ENCODE results near the gene SSTR5.
"Not testable (repeated sequence)": the region's sequence is repeated elsewhere in the genome, so short reads cannot be mapped to it uniquely, and the experiment has no call there.

The SSTR5 gene

GRCh38 chr16:1072526-1073261, at the start of gene SSTR5:
Gene SSTR5, plus strand, starts transcription at chr16:1072747. Its CDS starts 6,122 bp downstream, at chr16:1078869.
- H3K4me1 Mint-ChIP-seq (ENCODE audit: low read depth): no peaks in the 10 kb centered on the region
- no peaks in the 10 kb centered on the region for H3K36me3 Mint-ChIP-seq (ENCODE audit: low read depth)
- H3K27ac Mint-ChIP-seq: no peak within 1 kb of the TSS
- H3K4me3 Mint-ChIP-seq: no peak within 1 kb of the TSS
- H3K9me3 Mint-ChIP-seq: no peaks in the 10 kb centered on the region
- H3K27me3 Mint-ChIP-seq (ENCODE audit: low read depth): peaks cover 7% of the 10 kb centered on the region

- H3K4me3 Mint-ChIP-seq: no peak overlapping the region
- H3K4me1 Mint-ChIP-seq (ENCODE audit: low read depth): no peaks in the 10 kb centered on the region
- no peaks in the 10 kb centered on the region for H3K9me3 Mint-ChIP-seq
- H3K27me3 Mint-ChIP-seq (ENCODE audit: low read depth): no peaks in the 10 kb centered on the region
- H3K36me3 Mint-ChIP-seq (ENCODE audit: low read depth): no peaks in the 10 kb centered on the region
- H3K27ac Mint-ChIP-seq: no peak overlapping the region
Observed at GRCh38 chr16:1024138-1024537, 48.4 kb upstream of the SSTR5 start.

GRCh38 chr16:1025183-1025809, 47.3 kb upstream of the SSTR5 start:
- not testable (repeated sequence) for H3K36me3 Mint-ChIP-seq (ENCODE audit: low read depth); H3K9me3 Mint-ChIP-seq; H3K27me3 Mint-ChIP-seq (ENCODE audit: low read depth); H3K4me3 Mint-ChIP-seq; H3K4me1 Mint-ChIP-seq (ENCODE audit: low read depth); H3K27ac Mint-ChIP-seq

GRCh38 chr16:1026057-1026783, 46.3 kb upstream of the SSTR5 start:
- H3K4me1 Mint-ChIP-seq (ENCODE audit: low read depth): no peaks in the 10 kb centered on the region
- H3K36me3 Mint-ChIP-seq (ENCODE audit: low read depth): no peaks in the 10 kb centered on the region
- no peak overlapping the region for H3K4me3 Mint-ChIP-seq
- no peak overlapping the region for H3K27ac Mint-ChIP-seq
- H3K27me3 Mint-ChIP-seq (ENCODE audit: low read depth): no peaks in the 10 kb centered on the region
- H3K9me3 Mint-ChIP-seq: no peaks in the 10 kb centered on the region

- Mint-ChIP-seq H3K4me1 (ENCODE audit: low read depth) (no peaks in the 10 kb centered on the region), H3K4me3 (no peak overlapping the region), H3K9me3 (no peaks in the 10 kb centered on the region), H3K36me3 (ENCODE audit: low read depth) (no peaks in the 10 kb centered on the region), H3K27me3 (ENCODE audit: low read depth) (no peaks in the 10 kb centered on the region), H3K27ac (no peak overlapping the region)
Observed at GRCh38 chr16:1026784-1027500, 45.6 kb upstream of the SSTR5 start.

- Mint-ChIP-seq H3K27me3 (ENCODE audit: low read depth) (no peaks in the 10 kb centered on the region), H3K4me1 (ENCODE audit: low read depth) (no peaks in the 10 kb centered on the region), H3K9me3 (no peaks in the 10 kb centered on the region), H3K4me3 (no peak overlapping the region), H3K36me3 (ENCODE audit: low read depth) (no peaks in the 10 kb centered on the region), H3K27ac (no peak overlapping the region)
Observed at GRCh38 chr16:1027501-1027815, 45.1 kb upstream of the SSTR5 start.

GRCh38 chr16:1028056-1028455, 44.5 kb upstream of the SSTR5 start:
- Mint-ChIP-seq H3K36me3 (ENCODE audit: low read depth) (no peaks in the 10 kb centered on the region), H3K27ac (no peak overlapping the region), H3K27me3 (ENCODE audit: low read depth) (no peaks in the 10 kb centered on the region), H3K4me3 (no peak overlapping the region), H3K9me3 (no peaks in the 10 kb centered on the region), H3K4me1 (ENCODE audit: low read depth) (no peaks in the 10 kb centered on the region)

- H3K27me3 Mint-ChIP-seq (ENCODE audit: low read depth): no peaks in the 10 kb centered on the region
- no peaks in the 10 kb centered on the region for H3K4me1 Mint-ChIP-seq (ENCODE audit: low read depth)
- H3K4me3 Mint-ChIP-seq: no peak overlapping the region
- H3K9me3 Mint-ChIP-seq: no peaks in the 10 kb centered on the region
- H3K36me3 Mint-ChIP-seq (ENCODE audit: low read depth): no peaks in the 10 kb centered on the region
- no peak overlapping the region for H3K27ac Mint-ChIP-seq
Observed at GRCh38 chr16:1028524-1029258, 43.9 kb upstream of the SSTR5 start.

- no peak overlapping the region for H3K27ac Mint-ChIP-seq
- no peaks in the 10 kb centered on the region for H3K36me3 Mint-ChIP-seq (ENCODE audit: low read depth)
- no peaks in the 10 kb centered on the region for H3K4me1 Mint-ChIP-seq (ENCODE audit: low read depth)
- no peaks in the 10 kb centered on the region for H3K9me3 Mint-ChIP-seq
- no peak overlapping the region for H3K4me3 Mint-ChIP-seq
- no peaks in the 10 kb centered on the region for H3K27me3 Mint-ChIP-seq (ENCODE audit: low read depth)
Observed at GRCh38 chr16:1029259-1029545, 43.3 kb upstream of the SSTR5 start.

GRCh38 chr16:1030473-1030901, 42.1 kb upstream of the SSTR5 start:
- no peaks in the 10 kb centered on the region for H3K36me3 Mint-ChIP-seq (ENCODE audit: low read depth)
- no peak overlapping the region for H3K27ac Mint-ChIP-seq
- no peaks in the 10 kb centered on the region for H3K9me3 Mint-ChIP-seq
- H3K4me3 Mint-ChIP-seq: no peak overlapping the region
- H3K27me3 Mint-ChIP-seq (ENCODE audit: low read depth): no peaks in the 10 kb centered on the region
- H3K4me1 Mint-ChIP-seq (ENCODE audit: low read depth): no peaks in the 10 kb centered on the region

- no peak overlapping the region for H3K27ac Mint-ChIP-seq
- no peaks in the 10 kb centered on the region for H3K4me1 Mint-ChIP-seq (ENCODE audit: low read depth)
- H3K27me3 Mint-ChIP-seq (ENCODE audit: low read depth): no peaks in the 10 kb centered on the region
- no peaks in the 10 kb centered on the region for H3K9me3 Mint-ChIP-seq
- no peak overlapping the region for H3K4me3 Mint-ChIP-seq
- no peaks in the 10 kb centered on the region for H3K36me3 Mint-ChIP-seq (ENCODE audit: low read depth)
Observed at GRCh38 chr16:1031666-1032065, 40.9 kb upstream of the SSTR5 start.

- no peaks in the 10 kb centered on the region for H3K36me3 Mint-ChIP-seq (ENCODE audit: low read depth)
Observed at GRCh38 chr16:1032607-1033006, 39.9 kb upstream of the SSTR5 start.

GRCh38 chr16:1033128-1033679, 39.3 kb upstream of the SSTR5 start:
- Mint-ChIP-seq H3K4me1 (ENCODE audit: low read depth) (no peaks in the 10 kb centered on the region), H3K36me3 (ENCODE audit: low read depth) (no peaks in the 10 kb centered on the region), H3K4me3 (no peak overlapping the region), H3K9me3 (no peaks in the 10 kb centered on the region), H3K27ac (no peak overlapping the region), H3K27me3 (ENCODE audit: low read depth) (no peaks in the 10 kb centered on the region)

More at GRCh38 chr16:1032607-1033006, 39.9 kb upstream of the SSTR5 start:
- Mint-ChIP-seq H3K27ac (no peak overlapping the region), H3K4me3 (no peak overlapping the region), H3K4me1 (ENCODE audit: low read depth) (no peaks in the 10 kb centered on the region), H3K9me3 (no peaks in the 10 kb centered on the region), H3K27me3 (ENCODE audit: low read depth) (no peaks in the 10 kb centered on the region)

All from T-helper 1 cell treated with Interleukin-12 subunit alpha and Interleukin-12 subunit beta and Interleukin-4 antibody, amounts not matched to agents 30 μg/mL and 1 μg/mL, for 36 hours (primary cell).